AG10803 (cell line): ENCODE results near the gene PSD2.
A peak's percentile ranks its signal among the peaks of the same experiment; 100 is the strongest.

Experiments used
- DNase-seq: peaks from one replicate; pipeline ENCODE4 v3.0.0; 2010; ENCODE audit warnings: low read depth
- H3K4me3 ChIP-seq: 2 replicates; pipeline ENCODE4 v1.5.1; 2011; ENCODE audit warnings: mild to moderate bottlenecking, low read length, control low read depth
- CTCF ChIP-seq: conservative IDR thresholded peaks from 2 replicates; pipeline ENCODE4 v1.5.1; 2011; ENCODE audit warnings: mild to moderate bottlenecking, low read length, control low read depth, inconsistent platforms

Gene PSD2

GRCh38 chr5:139760066-139761056 lies 35.2 kb upstream of the PSD2 start:
- DNase-seq: peak; percentile 34
- no peak for TF ChIP-seq CTCF
- H3K4me3 ChIP-seq: no peak overlapping the region

GRCh38 chr5:139761057-139761450 lies 34.6 kb upstream of the PSD2 start:
- TF ChIP-seq CTCF: no peak
- DNase-seq: no peak
- no peak overlapping the region for H3K4me3 ChIP-seq

- TF ChIP-seq CTCF: no peak
- no peak overlapping the region for H3K4me3 ChIP-seq
- DNase-seq: no peak
Observed at GRCh38 chr5:139761501-139761900, 34.1 kb upstream of the PSD2 start.

GRCh38 chr5:139762615-139763170 lies 32.9 kb upstream of the PSD2 start:
- no peak for DNase-seq
- H3K4me3 ChIP-seq: no peak overlapping the region
- TF ChIP-seq CTCF: no peak

- no peak for DNase-seq
- no peak overlapping the region for H3K4me3 ChIP-seq
- TF ChIP-seq CTCF: no peak
Observed at GRCh38 chr5:139763280-139763929, 32.2 kb upstream of the PSD2 start.

- no peak for TF ChIP-seq CTCF
Observed at GRCh38 chr5:139763930-139764791, 31.4 kb upstream of the PSD2 start.

More at GRCh38 chr5:139763930-139764791, 31.4 kb upstream of the PSD2 start:
- DNase-seq: no peak
- no peak overlapping the region for H3K4me3 ChIP-seq
